Trophoblast cell (in vitro differentiated cells and primary cell): ENCODE data around the gene TRAFD1.

ENCODE experiments used
- DNase-seq, 2 donors: peaks; one replicate each; pipeline ENCODE4 v3.0.0-alpha.2; 2016
- H2AFZ ChIP-seq: 2 replicates; pipeline ENCODE4 v1.6.1; 2013; ENCODE audit warnings: low read length, moderate library complexity, mild to moderate bottlenecking; ENCODE audit not compliant: insufficient read depth, poor library complexity
- H2AK5ac ChIP-seq: 2 replicates; pipeline ENCODE4 v1.6.1; 2013; ENCODE audit warnings: mild to moderate bottlenecking, low read length
- H2BK120ac ChIP-seq: 2 replicates; pipeline ENCODE4 v1.6.1; 2013; ENCODE audit warnings: low read length, mild to moderate bottlenecking, moderate library complexity; ENCODE audit not compliant: insufficient read depth, poor library complexity
- H2BK12ac ChIP-seq: 2 replicates; pipeline ENCODE4 v1.6.1; 2013; ENCODE audit warnings: mild to moderate bottlenecking, low read length, moderate library complexity
- H2BK5ac ChIP-seq: 2 replicates; pipeline ENCODE4 v1.6.1; 2013; ENCODE audit warnings: low read length, low read depth, moderate library complexity, mild to moderate bottlenecking; ENCODE audit not compliant: poor library complexity
- H3K14ac ChIP-seq: 2 replicates; pipeline ENCODE4 v1.6.1; 2013; ENCODE audit warnings: mild to moderate bottlenecking, low read length
- H3K18ac ChIP-seq: 2 replicates; pipeline ENCODE4 v1.6.1; 2013; ENCODE audit warnings: mild to moderate bottlenecking, low read length
- H3K23ac ChIP-seq: 2 replicates; pipeline ENCODE4 v1.6.1; 2013; ENCODE audit warnings: low read length
- H3K27ac ChIP-seq: 2 replicates; pipeline ENCODE4 v1.5.1; 2013; ENCODE audit warnings: low read depth, mild to moderate bottlenecking, inconsistent platforms, low read length, moderate library complexity
- H3K27me3 ChIP-seq: 2 replicates; pipeline ENCODE4 v1.6.1; 2013; ENCODE audit warnings: inconsistent platforms, mild to moderate bottlenecking, low read length, moderate library complexity; ENCODE audit not compliant: insufficient read depth
- H3K36me3 ChIP-seq, 2 experiments: 1 replicate in 1 of 2; 2 replicates in 1 of 2; pipeline ENCODE4 v1.6.1; 2013; ENCODE audit warnings: low read length in 2 of 2, mild to moderate bottlenecking in 2 of 2, moderate library complexity in 1 of 2; ENCODE audit not compliant: insufficient read depth in 2 of 2, control insufficient read depth in 1 of 2
- H3K4ac ChIP-seq: 2 replicates; pipeline ENCODE4 v1.6.1; 2013; ENCODE audit warnings: low read depth, mild to moderate bottlenecking, low read length, moderate library complexity
- H3K4me1 ChIP-seq, 2 experiments: 1 replicate in 1 of 2; 2 replicates in 1 of 2; pipeline ENCODE4 v1.6.1; 2013; ENCODE audit warnings: low read length in 2 of 2, mild to moderate bottlenecking in 2 of 2, moderate library complexity in 1 of 2; ENCODE audit not compliant: insufficient read depth in 2 of 2, control insufficient read depth in 1 of 2
- H3K4me2 ChIP-seq: 2 replicates; pipeline ENCODE4 v1.6.1; 2013; ENCODE audit warnings: inconsistent platforms, mild to moderate bottlenecking, low read length, moderate library complexity
- H3K4me3 ChIP-seq: 2 replicates; pipeline ENCODE4 v1.5.1; 2013; ENCODE audit warnings: mild to moderate bottlenecking, low read depth, low read length, inconsistent platforms
- H3K79me1 ChIP-seq: one replicate; pipeline ENCODE4 v1.6.1; 2013; ENCODE audit warnings: low read length
- H3K79me2 ChIP-seq: 2 replicates; pipeline ENCODE4 v1.6.1; 2013; ENCODE audit warnings: low read length, mild to moderate bottlenecking; ENCODE audit not compliant: control insufficient read depth, insufficient read depth, poor library complexity
- H3K9ac ChIP-seq: 2 replicates; pipeline ENCODE4 v1.6.1; 2013; ENCODE audit warnings: mild to moderate bottlenecking, low read length
- H3K9me3 ChIP-seq: 2 replicates; pipeline ENCODE4 v1.6.1; 2013; ENCODE audit warnings: low read depth, mild to moderate bottlenecking, control low read depth, inconsistent platforms, low read length; ENCODE audit not compliant: insufficient read depth
- H4K12ac ChIP-seq: 2 replicates; pipeline ENCODE4 v1.6.1; 2013; ENCODE audit warnings: low read depth, mild to moderate bottlenecking, low read length, moderate library complexity
- H4K8ac ChIP-seq: 2 replicates; pipeline ENCODE4 v1.6.1; 2013; ENCODE audit warnings: low read depth, mild to moderate bottlenecking, low read length, moderate library complexity
- H4K91ac ChIP-seq: one replicate; pipeline ENCODE4 v1.6.1; 2013; ENCODE audit warnings: low read depth, mild to moderate bottlenecking, low read length, moderate library complexity
- WGBS: extraction: QIAGEN DNeasy Blood & Tissue Kit; methylation state at CpG from one replicate; pipeline ENCODE4 v1.1.7; 2013; ENCODE audit warnings: missing lambda C conversion rate; ENCODE audit not compliant: insufficient read length, insufficient coverage; ENCODE audit errors: extremely low coverage; 5-methylcytosine and 5-hydroxymethylcytosine counted together

Gene TRAFD1

GRCh38 chr12:112170376-112170775, 45.0 kb downstream of the TRAFD1 start:
- no peak overlapping the region for H3K18ac ChIP-seq
- no CpG with 5 or more reads among the region's 8 CpGs for WGBS

GRCh38 chr12:112170971-112171596, 45.7 kb downstream of the TRAFD1 start:
- no peaks in the 10 kb centered on the region for H3K9me3 ChIP-seq

More at GRCh38 chr12:112170376-112170775, 45.0 kb downstream of the TRAFD1 start:
- Histone ChIP-seq H3K27ac (no peak overlapping the region), H3K4ac (no peak overlapping the region), H2AK5ac (no peak overlapping the region), H4K12ac (no peak overlapping the region), H4K8ac (no peak overlapping the region), H3K79me1 (no peaks in the 10 kb centered on the region), H3K23ac (no peak overlapping the region), H3K4me3 (no peak overlapping the region), H2BK12ac (no peak overlapping the region), H3K9ac (no peak overlapping the region), H3K79me2 (no peaks in the 10 kb centered on the region), H2BK5ac (no peak overlapping the region), H3K4me1 (no peaks in the 10 kb centered on the region), H2AFZ (no peak overlapping the region), H2BK120ac (no peak overlapping the region), H3K9me3 (no peaks in the 10 kb centered on the region), H3K27me3 (no peaks in the 10 kb centered on the region), H3K36me3 (peaks cover 39% of the 10 kb centered on the region in 2 experiments), H3K14ac (no peak overlapping the region), H4K91ac (no peak overlapping the region), H3K4me2 (no peak overlapping the region)
- DNase-seq = peak in 1 of 2 donors; percentile 45

GRCh38 chr12:112172556-112173324, 47.4 kb downstream of the TRAFD1 start:
- H4K12ac ChIP-seq = no peak overlapping the region
- no peak overlapping the region for H3K27ac ChIP-seq
- H3K14ac ChIP-seq = no peak overlapping the region
- no peaks in the 10 kb centered on the region for H3K27me3 ChIP-seq
- no peak overlapping the region for H3K9ac ChIP-seq
- no peak overlapping the region for H2BK12ac ChIP-seq
- H2BK5ac ChIP-seq = no peak overlapping the region
- no peak overlapping the region for H4K91ac ChIP-seq
- H2AK5ac ChIP-seq = no peak overlapping the region
- no peak overlapping the region for H3K18ac ChIP-seq
- no peaks in the 10 kb centered on the region for H3K9me3 ChIP-seq
- peaks cover 41 to 44% of the 10 kb centered on the region in 2 experiments for H3K36me3 ChIP-seq
- H3K79me1 ChIP-seq = no peaks in the 10 kb centered on the region
- no peaks in the 10 kb centered on the region for H3K79me2 ChIP-seq
- H4K8ac ChIP-seq = no peak overlapping the region
- H3K4me1 ChIP-seq = no peaks in the 10 kb centered on the region
- no peak overlapping the region for H3K23ac ChIP-seq
- no peak overlapping the region for H2BK120ac ChIP-seq
- H3K4me3 ChIP-seq = no peak overlapping the region
- H2AFZ ChIP-seq = no peak overlapping the region
- DNase-seq = no peak
- no peak overlapping the region for H3K4me2 ChIP-seq
- H3K4ac ChIP-seq = no peak overlapping the region
- WGBS = no CpG with 5 or more reads among the region's 21 CpGs

More at GRCh38 chr12:112170971-112171596, 45.7 kb downstream of the TRAFD1 start:
- H3K4me3 ChIP-seq = no peak overlapping the region
- H3K9ac ChIP-seq = no peak overlapping the region
- no peak overlapping the region for H3K14ac ChIP-seq
- H2BK5ac ChIP-seq = no peak overlapping the region
- H3K4ac ChIP-seq = no peak overlapping the region
- no peak overlapping the region for H2AFZ ChIP-seq
- WGBS = no CpG with 5 or more reads among the region's 17 CpGs
- no peak overlapping the region for H4K8ac ChIP-seq
- no peak overlapping the region for H2BK120ac ChIP-seq
- H3K4me2 ChIP-seq = no peak overlapping the region
- no peaks in the 10 kb centered on the region for H3K4me1 ChIP-seq
- no peak overlapping the region for H3K27ac ChIP-seq
- no peak overlapping the region for H3K18ac ChIP-seq
- peaks cover 42 to 43% of the 10 kb centered on the region in 2 experiments for H3K36me3 ChIP-seq
- H2AK5ac ChIP-seq = no peak overlapping the region
- no peaks in the 10 kb centered on the region for H3K79me2 ChIP-seq
- H3K27me3 ChIP-seq = no peaks in the 10 kb centered on the region
- no peaks in the 10 kb centered on the region for H3K79me1 ChIP-seq
- no peak overlapping the region for H4K12ac ChIP-seq
- DNase-seq = peak in 1 of 2 donors; percentile 55
- H3K23ac ChIP-seq = no peak overlapping the region
- no peak overlapping the region for H2BK12ac ChIP-seq
- no peak overlapping the region for H4K91ac ChIP-seq

GRCh38 chr12:112175361-112176155, 50.2 kb downstream of the TRAFD1 start:
- Histone ChIP-seq H3K4me3 (no peak overlapping the region), H3K36me3 (peaks cover 42 to 46% of the 10 kb centered on the region in 2 experiments), H2AFZ (no peak overlapping the region), H3K18ac (no peak overlapping the region), H2BK5ac (no peak overlapping the region), H3K79me2 (no peaks in the 10 kb centered on the region), H3K4me1 (no peaks in the 10 kb centered on the region), H4K91ac (no peak overlapping the region), H4K8ac (no peak overlapping the region), H3K9ac (no peak overlapping the region), H3K27me3 (no peaks in the 10 kb centered on the region), H3K4ac (no peak overlapping the region), H3K4me2 (no peak overlapping the region), H4K12ac (no peak overlapping the region), H3K23ac (no peak overlapping the region), H3K9me3 (no peaks in the 10 kb centered on the region), H3K79me1 (no peaks in the 10 kb centered on the region), H3K27ac (no peak overlapping the region), H2AK5ac (no peak overlapping the region), H2BK120ac (no peak overlapping the region), H3K14ac (no peak overlapping the region), H2BK12ac (no peak overlapping the region)
- WGBS = no CpG with 5 or more reads among the region's 20 CpGs
- DNase-seq = peak; percentile 94 to 95
